Measurements from ENCODE around the gene TMEM140. TPM values are rescaled to one million over a fixed set of nuclear protein-coding genes. Genes with fewer than 3 reads are reported as not detected.
"Not testable (repeated sequence)": the region's sequence is repeated elsewhere in the genome, so short reads cannot be mapped to it uniquely, and the experiment has no call there.

TMEM140 gene
- total and polyA plus RNA-seq, 4 donors: 16.1 to 35.2 (median 18.6) TPM

GRCh38 chr7:135114622-135115021, 33.2 kb upstream of the TMEM140 start:
- Histone ChIP-seq H3K9me3 (ENCODE audit: control insufficient read depth in 4 of 4, insufficient read depth in 3 of 4, low read length in 3 of 4) (no peaks in the 10 kb centered on the region), H3K36me3 (ENCODE audit: control insufficient read depth in 4 of 4, insufficient read depth in 4 of 4, low read length in 4 of 4) (no peaks in the 10 kb centered on the region), H3K4me1 (ENCODE audit: control insufficient read depth in 5 of 5, insufficient read depth in 5 of 5, low read length in 5 of 5) (no peaks in the 10 kb centered on the region), H3K4me3 (no peak overlapping the region), H3K27ac (ENCODE audit: low read depth in 1 of 2, low read length in 1 of 2) (no peak overlapping the region), H3K27me3 (ENCODE audit: control insufficient read depth in 3 of 3, insufficient read depth in 3 of 3, low read length in 2 of 3) (no peaks in the 10 kb centered on the region), H3K9ac (ENCODE audit: insufficient read depth in 1 of 2, low read length in 2 of 2) (no peak overlapping the region)
- no peak for DNase-seq
- 95 to 97% methylated on average over 1 of the region's 1 CpG for WGBS, 2 donors
- no peak for TF ChIP-seq CTCF (IDR thresholded peaks at IDR 0.05; ENCODE audit: control extremely low read depth, extremely low read depth)
- ATAC-seq (ENCODE audit: insufficient read depth, low FRiP score): no peak

GRCh38 chr7:135117096-135117495, 30.8 kb upstream of the TMEM140 start:
- ATAC-seq (ENCODE audit: insufficient read depth, low FRiP score) (no peak), DNase-seq (no peak)
- H3K4me1 ChIP-seq (ENCODE audit: control insufficient read depth in 5 of 5, insufficient read depth in 5 of 5, low read length in 5 of 5): no peaks in the 10 kb centered on the region
- WGBS, 2 donors: 95 to 96% methylated on average over 1 of the region's 1 CpG
- H3K27ac ChIP-seq (ENCODE audit: low read depth in 1 of 2, low read length in 1 of 2): no peak overlapping the region
- TF ChIP-seq CTCF (IDR thresholded peaks at IDR 0.05; ENCODE audit: control extremely low read depth, extremely low read depth): no peak
- peaks cover 0 to 5% (median 2%) of the 10 kb centered on the region in 4 donors for H3K9me3 ChIP-seq (ENCODE audit: control insufficient read depth in 4 of 4, insufficient read depth in 3 of 4, low read length in 3 of 4)
- no peak overlapping the region for H3K4me3 ChIP-seq
- H3K36me3 ChIP-seq (ENCODE audit: control insufficient read depth in 4 of 4, insufficient read depth in 4 of 4, low read length in 4 of 4): no peaks in the 10 kb centered on the region
- H3K27me3 ChIP-seq (ENCODE audit: control insufficient read depth in 3 of 3, insufficient read depth in 3 of 3, low read length in 2 of 3): no peaks in the 10 kb centered on the region
- no peak overlapping the region for H3K9ac ChIP-seq (ENCODE audit: insufficient read depth in 1 of 2, low read length in 2 of 2)

GRCh38 chr7:135121868-135122267, 26.0 kb upstream of the TMEM140 start:
- WGBS, 2 donors: 80 to 93% methylated on average over 6 of the region's 6 CpGs
- ATAC-seq (ENCODE audit: insufficient read depth, low FRiP score): no peak

GRCh38 chr7:135124631-135125030, 23.2 kb upstream of the TMEM140 start:
- H3K36me3 ChIP-seq (ENCODE audit: control insufficient read depth in 4 of 4, insufficient read depth in 4 of 4, low read length in 4 of 4); H3K27me3 ChIP-seq (ENCODE audit: control insufficient read depth in 3 of 3, insufficient read depth in 3 of 3, low read length in 2 of 3); H3K4me1 ChIP-seq (ENCODE audit: control insufficient read depth in 5 of 5, insufficient read depth in 5 of 5, low read length in 5 of 5); H3K9me3 ChIP-seq (ENCODE audit: control insufficient read depth in 4 of 4, insufficient read depth in 3 of 4, low read length in 3 of 4); ATAC-seq (ENCODE audit: insufficient read depth, low FRiP score); H3K9ac ChIP-seq (ENCODE audit: insufficient read depth in 1 of 2, low read length in 2 of 2); H3K27ac ChIP-seq (ENCODE audit: low read depth in 1 of 2, low read length in 1 of 2); DNase-seq; H3K4me3 ChIP-seq: not testable (repeated sequence)
- WGBS, 2 donors: 90 to 94% methylated on average over 3 of the region's 3 CpGs

More at GRCh38 chr7:135121868-135122267, 26.0 kb upstream of the TMEM140 start:
- TF ChIP-seq CTCF (IDR thresholded peaks at IDR 0.05; ENCODE audit: control extremely low read depth, extremely low read depth): no peak
- no peaks in the 10 kb centered on the region for H3K36me3 ChIP-seq (ENCODE audit: control insufficient read depth in 4 of 4, insufficient read depth in 4 of 4, low read length in 4 of 4)
- no peaks in the 10 kb centered on the region for H3K27me3 ChIP-seq (ENCODE audit: control insufficient read depth in 3 of 3, insufficient read depth in 3 of 3, low read length in 2 of 3)
- H3K27ac ChIP-seq (ENCODE audit: low read depth in 1 of 2, low read length in 1 of 2): no peak overlapping the region
- no peaks in the 10 kb centered on the region for H3K4me1 ChIP-seq (ENCODE audit: control insufficient read depth in 5 of 5, insufficient read depth in 5 of 5, low read length in 5 of 5)
- H3K4me3 ChIP-seq: no peak overlapping the region
- DNase-seq: no peak
- no peak overlapping the region for H3K9ac ChIP-seq (ENCODE audit: insufficient read depth in 1 of 2, low read length in 2 of 2)
- H3K9me3 ChIP-seq (ENCODE audit: control insufficient read depth in 4 of 4, insufficient read depth in 3 of 4, low read length in 3 of 4): peaks cover 0 to 5% (median 2%) of the 10 kb centered on the region in 4 donors

All from lung (tissue), 12 donors.